Astrocyte of the cerebellum (primary cell): Measurements from ENCODE around the gene GRPR.
"Not testable (repeated sequence)": the region's sequence is repeated elsewhere in the genome, so short reads cannot be mapped to it uniquely, and the experiment has no call there.

Experiments used
- DNase-seq: peaks from one replicate; pipeline ENCODE4 v3.0.0-alpha.2; 2011; ENCODE audit warnings: low read depth
- H3K4me3 ChIP-seq: 2 replicates; pipeline ENCODE4 v1.5.1; 2011; ENCODE audit warnings: mild to moderate bottlenecking, low read depth, low read length, moderate library complexity
- CTCF ChIP-seq: IDR thresholded peaks from 2 replicates; pipeline ENCODE4 v1.5.1; 2012; ENCODE audit warnings: low read length, low read depth, moderate library complexity, mild to moderate bottlenecking; ENCODE audit errors: missing control alignments
- in situ Hi-C: cut with HindIII; loops from 2 replicates; pipeline ENCODE4 v1.10.0; 2017; ENCODE audit warnings: low sequenced_read_pairs

Gene GRPR

GRCh38 chrX:16141422-16142245 lies 18.3 kb downstream of the GRPR start:
- no peak for DNase-seq
- in situ Hi-C loops = no loop called here
- no peak overlapping the region for H3K4me3 ChIP-seq
- TF ChIP-seq CTCF = no peak

- in situ Hi-C loops = no loop called here
- no peak for DNase-seq
Measured at GRCh38 chrX:16142246-16142558, 18.8 kb downstream of the GRPR start.

DNA sequence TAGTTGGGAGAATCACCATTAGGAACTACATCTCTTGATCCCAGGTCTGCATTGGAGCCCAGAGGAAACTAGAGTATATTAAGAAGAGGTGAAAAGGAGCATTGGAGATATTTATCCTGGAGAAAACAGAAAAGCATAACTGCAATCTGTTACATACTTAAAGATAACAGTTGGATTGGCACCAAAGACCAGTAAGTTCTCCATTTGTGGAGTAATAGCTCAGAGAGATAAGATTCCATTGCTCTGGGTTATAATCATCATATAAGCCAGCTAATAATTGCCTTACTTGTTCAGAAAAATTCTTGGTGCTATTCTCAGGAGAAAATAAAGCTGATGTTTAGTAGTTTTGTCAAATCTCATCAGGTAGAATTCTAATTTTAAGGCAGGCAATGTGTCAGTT lies 20.6 kb downstream of the GRPR start:
- TF ChIP-seq CTCF = no peak
- DNase-seq = no peak
- in situ Hi-C loops = no loop called here

More at GRCh38 chrX:16142246-16142558, 18.8 kb downstream of the GRPR start:
- no peak for TF ChIP-seq CTCF
- no peak overlapping the region for H3K4me3 ChIP-seq

DNA sequence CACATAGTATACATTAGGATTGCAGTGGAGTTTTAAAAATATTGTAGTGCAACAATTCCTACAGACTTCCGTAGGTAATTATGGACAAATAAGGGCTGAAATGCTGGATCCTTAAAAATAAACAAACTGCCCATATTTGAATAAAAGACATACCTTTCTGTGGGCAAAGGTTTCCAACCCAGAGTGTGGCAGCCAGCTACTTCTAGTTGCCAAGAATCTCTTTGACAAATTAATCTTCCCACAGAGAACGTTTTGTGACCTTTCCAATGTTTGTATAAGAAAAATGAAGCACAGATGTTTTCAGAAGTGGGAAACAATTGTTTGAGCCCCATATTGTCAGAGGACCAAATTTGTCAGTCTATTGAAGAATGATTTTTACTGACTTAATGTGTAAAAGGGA lies 21.1 kb downstream of the GRPR start:
- H3K4me3 ChIP-seq = no peak overlapping the region
- no peak for DNase-seq
- TF ChIP-seq CTCF = no peak
- in situ Hi-C loops = no loop called here

More for the DNA sequence above, 20.6 kb downstream of the GRPR start:
- no peak overlapping the region for H3K4me3 ChIP-seq

GRCh38 chrX:16145093-16145492 lies 21.7 kb downstream of the GRPR start:
- DNase-seq, in situ Hi-C loops, H3K4me3 ChIP-seq: not testable (repeated sequence)

DNA sequence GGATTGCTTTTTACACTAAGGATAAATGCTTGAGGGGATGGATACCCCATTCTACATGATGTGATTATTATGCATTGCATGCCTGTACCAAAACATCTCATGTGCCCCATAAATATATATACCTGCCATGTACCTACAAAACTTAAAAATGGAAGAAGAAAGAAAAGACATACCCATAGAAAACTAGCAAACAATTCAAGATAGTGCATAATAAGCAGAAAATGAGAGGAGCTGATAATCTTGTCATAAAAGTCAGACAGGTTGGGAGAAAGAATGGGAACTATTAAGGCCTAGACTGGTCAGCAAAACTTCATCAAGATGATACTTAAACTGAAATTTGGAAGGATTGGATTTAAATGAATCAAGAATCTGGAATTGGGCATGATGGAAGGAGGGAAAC lies 22.3 kb downstream of the GRPR start:
- no peak for DNase-seq
- in situ Hi-C loops = no loop called here
- no peak for TF ChIP-seq CTCF
- H3K4me3 ChIP-seq = no peak overlapping the region

DNA sequence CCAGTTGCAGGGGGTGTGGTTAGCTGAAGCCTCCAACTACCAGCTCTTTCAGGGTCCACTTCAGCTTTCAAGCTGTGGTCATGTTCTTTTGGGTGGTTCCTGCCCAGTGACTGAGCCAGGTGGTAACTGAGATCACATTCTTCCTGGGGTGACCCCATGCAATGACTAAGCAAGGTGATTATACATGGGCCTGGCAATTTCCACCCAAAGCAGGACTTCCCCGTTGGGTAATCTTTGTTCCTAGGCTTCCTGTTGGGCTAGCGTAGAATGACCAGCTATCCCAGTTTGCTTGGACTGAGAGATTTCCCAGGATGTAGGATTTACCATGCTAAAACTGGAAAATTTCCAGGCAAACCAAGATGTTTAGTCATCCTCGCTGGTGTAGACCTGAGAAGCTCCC lies 25.5 kb downstream of the GRPR start:
- in situ Hi-C loops = no loop called here
- TF ChIP-seq CTCF = no peak
- no peak overlapping the region for H3K4me3 ChIP-seq
- DNase-seq = no peak
